CD14-positive monocyte (primary cell): Measurements from ENCODE around the gene ANKRD18A. TPM values are rescaled to one million over a fixed set of nuclear protein-coding genes. Genes with fewer than 3 reads are reported as not detected.

Experiments
- DNase-seq, 3 donors: peaks; one replicate each; pipeline ENCODE4 v3.0.0-alpha.2; 2011 to 2022
- H2AFZ ChIP-seq: 2 replicates; pipeline ENCODE4 v1.6.0; 2012; ENCODE audit warnings: mild to moderate bottlenecking, low read depth, low read length, inconsistent platforms; ENCODE audit not compliant: insufficient read depth, poor library complexity, severe bottlenecking
- H3K27ac ChIP-seq, 2 donors: 1 replicate in 1 of 2; 2 replicates in 1 of 2; pipeline ENCODE4 v1.5.1; 2012 to 2013; ENCODE audit warnings: low read length in 2 of 2, control low read depth in 1 of 2, inconsistent platforms in 1 of 2, low read depth in 1 of 2, mild to moderate bottlenecking in 1 of 2
- H3K27me3 ChIP-seq, 2 donors: one replicate each; pipeline versions ENCODE4 v1.6.0 to v1.6.1; 2011 to 2013; ENCODE audit warnings: low read length in 2 of 2; ENCODE audit not compliant: control insufficient read depth in 2 of 2, insufficient read depth in 2 of 2
- H3K36me3 ChIP-seq, 2 donors: replicated peaks in 1 of 2; 1 replicate in 1 of 2; 2 replicates in 1 of 2; pipeline versions ENCODE4 v1.5.1 to v1.6.1; 2012 to 2013; ENCODE audit warnings: low read length in 2 of 2, control low read depth in 1 of 2, inconsistent platforms in 1 of 2, mild to moderate bottlenecking in 1 of 2; ENCODE audit not compliant: insufficient read depth in 2 of 2, control insufficient read depth in 1 of 2
- H3K4me1 ChIP-seq, 2 donors: 1 replicate in 1 of 2; 2 replicates in 1 of 2; pipeline versions ENCODE4 v1.5.1 to v1.6.1; 2012 to 2013; ENCODE audit warnings: low read length in 2 of 2, control low read depth in 1 of 2, inconsistent platforms in 1 of 2, mild to moderate bottlenecking in 1 of 2, moderate library complexity in 1 of 2; ENCODE audit not compliant: insufficient read depth in 2 of 2, control insufficient read depth in 1 of 2
- H3K4me2 ChIP-seq: replicated peaks from 2 replicates; pipeline ENCODE3; 2012; ENCODE audit warnings: low read length, moderate library complexity, mild to moderate bottlenecking; ENCODE audit not compliant: poor library complexity, severe bottlenecking; ENCODE audit errors: extremely low read depth
- H3K4me3 ChIP-seq, 3 experiments: fragments of 200-600 bp in 1 of 3; sonication (generic) in 1 of 3; replicated peaks in 1 of 3; 1 replicate in 2 of 3; 2 replicates in 1 of 3; pipeline ENCODE4 v1.5.1; 2011 to 2013; ENCODE audit warnings: low read length in 3 of 3, mild to moderate bottlenecking in 3 of 3, control low read depth in 2 of 3, low read depth in 2 of 3, inconsistent platforms in 1 of 3, moderate library complexity in 1 of 3
- H3K79me2 ChIP-seq: 2 replicates; pipeline ENCODE4 v1.6.0; 2012; ENCODE audit warnings: mild to moderate bottlenecking, control low read depth, inconsistent platforms, low read length, moderate library complexity; ENCODE audit not compliant: insufficient read depth
- H3K9ac ChIP-seq: 2 replicates; pipeline ENCODE4 v1.6.0; 2017; ENCODE audit warnings: low read length, mild to moderate bottlenecking; ENCODE audit not compliant: insufficient read depth, poor library complexity, severe bottlenecking
- H3K9me3 ChIP-seq, 2 donors: replicated peaks in 1 of 2; 1 replicate in 1 of 2; 2 replicates in 1 of 2; pipeline versions ENCODE4 v1.5.1 to v1.6.1; 2012 to 2013; ENCODE audit warnings: low read length in 2 of 2, control low read depth in 1 of 2; ENCODE audit not compliant: control insufficient read depth in 1 of 2, insufficient read depth in 1 of 2
- H4K20me1 ChIP-seq: 2 replicates; pipeline ENCODE4 v1.6.0; 2012; ENCODE audit warnings: mild to moderate bottlenecking, low read length, control low read depth, moderate library complexity; ENCODE audit not compliant: insufficient read depth
- H3K27ac Mint-ChIP-seq, 7 donors: one replicate each; pipeline ENCODE4 v1.8.0; 2020; ENCODE audit warnings: mild to moderate bottlenecking in 7 of 7, mixed read lengths in 7 of 7, moderate library complexity in 6 of 7, inconsistent platforms in 2 of 7
- H3K27me3 Mint-ChIP-seq, 3 donors: one replicate each; pipeline ENCODE4 v1.8.0; 2021 to 2022; ENCODE audit warnings: low read depth in 3 of 3, mild to moderate bottlenecking in 3 of 3, mixed read lengths in 3 of 3, moderate library complexity in 3 of 3, inconsistent platforms in 1 of 3
- H3K36me3 Mint-ChIP-seq, 2 donors: one replicate each; pipeline ENCODE4 v1.8.0; 2020; ENCODE audit warnings: mixed read lengths in 2 of 2, inconsistent platforms in 1 of 2, mild to moderate bottlenecking in 1 of 2
- H3K4me1 Mint-ChIP-seq: one replicate; pipeline ENCODE4 v1.8.0; 2020; ENCODE audit warnings: mild to moderate bottlenecking, mixed read lengths
- H3K4me3 Mint-ChIP-seq, 2 donors: one replicate each; pipeline ENCODE4 v1.8.0; 2020; ENCODE audit warnings: mild to moderate bottlenecking in 2 of 2, mixed read lengths in 2 of 2, moderate library complexity in 1 of 2
- H3K9me3 Mint-ChIP-seq, 7 donors: one replicate each; pipeline ENCODE4 v1.8.0; 2020 to 2022; ENCODE audit warnings: mixed read lengths in 7 of 7, mild to moderate bottlenecking in 6 of 7, moderate library complexity in 6 of 7, inconsistent platforms in 2 of 7
- WGBS: methylation state at CpG from one replicate; pipeline ENCODE4 v1.1.5; 2013; ENCODE audit warnings: missing lambda C conversion rate; ENCODE audit not compliant: insufficient coverage; 5-methylcytosine and 5-hydroxymethylcytosine counted together
- intact Hi-C, 2 donors: fragments of 100-400 bp; cut with micrococcal nuclease; formaldehyde crosslinking; loops; one replicate each; pipeline versions ENCODE4 v1.15.0 to v1.15.1; 2023
- polyA plus RNA-seq, 3 donors: library from polyadenylated mRNA; depleted of rRNA in 1 of 3; unstranded in 2 of 3; stranded (reverse) in 1 of 3; fragments of 300-500 nt in 2 of 3; fragments of >200 nt in 1 of 3; fragmentation: Illumina TruSeq in 2 of 3; gene quantifications; 1 replicate in 2 of 3; 2 replicates in 1 of 3; pipeline ENCODE4 v1.2.3, GENCODE V29; 2012 to 2021
- TF ChIP-seq, protein P1 (sequence below): fragments of 200-600 bp; IDR thresholded peaks from one replicate; pipeline ENCODE4 v1.8.0; 2022; ENCODE audit warnings: antibody characterized with exemption, mild to moderate bottlenecking

ANKRD18A gene
- polyA plus RNA-seq, 3 donors, result 0.10 TPM; not detected in 2

DNA sequence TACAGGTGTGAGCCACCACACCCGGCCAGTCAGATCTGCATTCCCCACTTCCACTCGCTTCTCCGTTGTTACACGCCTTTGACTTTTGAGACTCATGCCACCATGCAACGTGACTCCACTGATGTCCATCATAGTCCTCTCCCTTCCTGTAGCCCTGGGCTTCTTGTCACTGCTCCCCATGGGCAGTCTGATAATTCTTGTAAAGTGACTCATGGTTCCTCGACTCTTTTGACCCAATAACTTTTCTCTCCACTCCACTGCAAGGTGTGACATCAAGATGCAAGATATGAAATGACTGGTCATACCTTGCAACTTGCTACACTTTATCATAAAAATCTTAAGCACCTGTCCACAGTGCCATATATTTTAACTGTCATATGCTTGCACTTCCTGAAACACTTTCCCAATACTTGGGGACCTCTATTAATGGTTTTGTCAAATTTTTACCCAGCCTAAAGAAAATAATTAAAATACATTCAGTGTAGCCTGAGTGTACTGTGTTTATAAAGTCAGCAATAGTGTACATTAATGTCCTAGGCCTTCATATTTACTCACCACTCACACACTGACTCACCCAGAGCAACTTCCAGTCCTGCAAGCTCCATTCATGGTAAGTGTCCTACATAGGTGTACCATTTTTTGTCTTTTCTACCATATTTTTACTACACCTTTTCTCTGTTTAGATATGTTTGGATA is 18.6 kb upstream of the ANKRD18A start:
- no peak for DNase-seq
- Histone ChIP-seq H2AFZ (no peak overlapping the region), H3K4me2 (no peak overlapping the region), H3K9me3 (no peaks in the 10 kb centered on the region), H3K27me3 (no peaks in the 10 kb centered on the region), H3K79me2 (no peaks in the 10 kb centered on the region), H4K20me1 (no peaks in the 10 kb centered on the region), H3K4me3 (no peak overlapping the region), H3K36me3 (no peaks in the 10 kb centered on the region), H3K4me1 (no peaks in the 10 kb centered on the region), H3K27ac (no peak overlapping the region), H3K9ac (no peak overlapping the region)
- Mint-ChIP-seq H3K4me3 (no peak overlapping the region), H3K27me3 (peaks cover 2 to 5% (median 4%) of the 10 kb centered on the region in 3 donors), H3K27ac (peak overlapping the region in 1 of 7 donors; percentile 68), H3K9me3 (no peaks in the 10 kb centered on the region), H3K4me1 (no peaks in the 10 kb centered on the region), H3K36me3 (no peaks in the 10 kb centered on the region)
- WGBS, result 93% methylated on average over 5 of the region's 6 CpGs
- TF ChIP-seq, protein P1, sequence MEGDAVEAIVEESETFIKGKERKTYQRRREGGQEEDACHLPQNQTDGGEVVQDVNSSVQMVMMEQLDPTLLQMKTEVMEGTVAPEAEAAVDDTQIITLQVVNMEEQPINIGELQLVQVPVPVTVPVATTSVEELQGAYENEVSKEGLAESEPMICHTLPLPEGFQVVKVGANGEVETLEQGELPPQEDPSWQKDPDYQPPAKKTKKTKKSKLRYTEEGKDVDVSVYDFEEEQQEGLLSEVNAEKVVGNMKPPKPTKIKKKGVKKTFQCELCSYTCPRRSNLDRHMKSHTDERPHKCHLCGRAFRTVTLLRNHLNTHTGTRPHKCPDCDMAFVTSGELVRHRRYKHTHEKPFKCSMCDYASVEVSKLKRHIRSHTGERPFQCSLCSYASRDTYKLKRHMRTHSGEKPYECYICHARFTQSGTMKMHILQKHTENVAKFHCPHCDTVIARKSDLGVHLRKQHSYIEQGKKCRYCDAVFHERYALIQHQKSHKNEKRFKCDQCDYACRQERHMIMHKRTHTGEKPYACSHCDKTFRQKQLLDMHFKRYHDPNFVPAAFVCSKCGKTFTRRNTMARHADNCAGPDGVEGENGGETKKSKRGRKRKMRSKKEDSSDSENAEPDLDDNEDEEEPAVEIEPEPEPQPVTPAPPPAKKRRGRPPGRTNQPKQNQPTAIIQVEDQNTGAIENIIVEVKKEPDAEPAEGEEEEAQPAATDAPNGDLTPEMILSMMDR, result no peak
- intact Hi-C loops, result no loop called here

DNA sequence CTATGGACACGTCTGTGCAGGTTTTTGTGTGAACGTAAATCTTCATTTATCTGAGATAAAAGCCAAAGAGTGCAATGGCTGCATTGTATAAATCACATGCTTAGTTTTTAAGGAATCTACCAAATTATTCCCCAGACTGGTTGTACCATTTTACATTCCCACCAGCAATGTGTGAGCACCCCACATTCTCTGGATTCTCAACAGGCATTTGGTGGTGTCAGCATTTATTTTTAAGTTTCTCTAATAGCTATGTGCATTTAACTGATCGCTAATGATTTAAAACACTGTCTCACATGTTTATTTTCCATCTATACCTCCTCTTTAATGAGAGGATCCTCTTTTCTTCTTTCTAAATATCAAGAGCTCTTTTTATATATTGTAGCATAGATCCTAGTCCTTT is 13.9 kb upstream of the ANKRD18A start:
- H2AFZ ChIP-seq, result no peak overlapping the region
- TF ChIP-seq, protein P1, result no peak
- no peaks in the 10 kb centered on the region for H3K36me3 ChIP-seq
- intact Hi-C loops, result no loop called here
- Mint-ChIP-seq H3K27me3 (peaks cover 5 to 6% (median 5%) of the 10 kb centered on the region in 3 donors), H3K4me3 (no peak overlapping the region), H3K4me1 (no peaks in the 10 kb centered on the region), H3K9me3 (no peaks in the 10 kb centered on the region), H3K36me3 (no peaks in the 10 kb centered on the region), H3K27ac (no peak overlapping the region)
- no peaks in the 10 kb centered on the region for H3K4me1 ChIP-seq
- no peak overlapping the region for H3K4me3 ChIP-seq
- no peaks in the 10 kb centered on the region for H3K79me2 ChIP-seq
- no peak overlapping the region for H3K4me2 ChIP-seq
- H3K9me3 ChIP-seq, result no peaks in the 10 kb centered on the region
- no peak overlapping the region for H3K27ac ChIP-seq
- no peak for DNase-seq
- no peaks in the 10 kb centered on the region for H4K20me1 ChIP-seq
- no peak overlapping the region for H3K9ac ChIP-seq
- no CpG with 5 or more reads among the region's 3 CpGs for WGBS
- no peaks in the 10 kb centered on the region for H3K27me3 ChIP-seq
